Trophoblast cell (in vitro differentiated cells and primary cell): ENCODE measurements around the gene MYO7A.
A peak's percentile ranks its signal among the peaks of the same experiment; 100 is the strongest.

ENCODE experiments used
- DNase-seq, 2 donors: peaks; one replicate each; pipeline ENCODE4 v3.0.0-alpha.2; 2016
- H2AFZ ChIP-seq: 2 replicates; pipeline ENCODE4 v1.6.1; 2013; ENCODE audit warnings: low read length, moderate library complexity, mild to moderate bottlenecking; ENCODE audit not compliant: insufficient read depth, poor library complexity
- H2AK5ac ChIP-seq: 2 replicates; pipeline ENCODE4 v1.6.1; 2013; ENCODE audit warnings: mild to moderate bottlenecking, low read length
- H2BK120ac ChIP-seq: 2 replicates; pipeline ENCODE4 v1.6.1; 2013; ENCODE audit warnings: low read length, mild to moderate bottlenecking, moderate library complexity; ENCODE audit not compliant: insufficient read depth, poor library complexity
- H2BK12ac ChIP-seq: 2 replicates; pipeline ENCODE4 v1.6.1; 2013; ENCODE audit warnings: mild to moderate bottlenecking, low read length, moderate library complexity
- H2BK5ac ChIP-seq: 2 replicates; pipeline ENCODE4 v1.6.1; 2013; ENCODE audit warnings: low read length, low read depth, moderate library complexity, mild to moderate bottlenecking; ENCODE audit not compliant: poor library complexity
- H3K14ac ChIP-seq: 2 replicates; pipeline ENCODE4 v1.6.1; 2013; ENCODE audit warnings: mild to moderate bottlenecking, low read length
- H3K18ac ChIP-seq: 2 replicates; pipeline ENCODE4 v1.6.1; 2013; ENCODE audit warnings: mild to moderate bottlenecking, low read length
- H3K23ac ChIP-seq: 2 replicates; pipeline ENCODE4 v1.6.1; 2013; ENCODE audit warnings: low read length
- H3K27ac ChIP-seq: 2 replicates; pipeline ENCODE4 v1.5.1; 2013; ENCODE audit warnings: low read depth, mild to moderate bottlenecking, inconsistent platforms, low read length, moderate library complexity
- H3K27me3 ChIP-seq: 2 replicates; pipeline ENCODE4 v1.6.1; 2013; ENCODE audit warnings: inconsistent platforms, mild to moderate bottlenecking, low read length, moderate library complexity; ENCODE audit not compliant: insufficient read depth
- H3K36me3 ChIP-seq, 2 experiments: 1 replicate in 1 of 2; 2 replicates in 1 of 2; pipeline ENCODE4 v1.6.1; 2013; ENCODE audit warnings: low read length in 2 of 2, mild to moderate bottlenecking in 2 of 2, moderate library complexity in 1 of 2; ENCODE audit not compliant: insufficient read depth in 2 of 2, control insufficient read depth in 1 of 2
- H3K4ac ChIP-seq: 2 replicates; pipeline ENCODE4 v1.6.1; 2013; ENCODE audit warnings: low read depth, mild to moderate bottlenecking, low read length, moderate library complexity
- H3K4me1 ChIP-seq, 2 experiments: 1 replicate in 1 of 2; 2 replicates in 1 of 2; pipeline ENCODE4 v1.6.1; 2013; ENCODE audit warnings: low read length in 2 of 2, mild to moderate bottlenecking in 2 of 2, moderate library complexity in 1 of 2; ENCODE audit not compliant: insufficient read depth in 2 of 2, control insufficient read depth in 1 of 2
- H3K4me2 ChIP-seq: 2 replicates; pipeline ENCODE4 v1.6.1; 2013; ENCODE audit warnings: inconsistent platforms, mild to moderate bottlenecking, low read length, moderate library complexity
- H3K4me3 ChIP-seq: 2 replicates; pipeline ENCODE4 v1.5.1; 2013; ENCODE audit warnings: mild to moderate bottlenecking, low read depth, low read length, inconsistent platforms
- H3K79me1 ChIP-seq: one replicate; pipeline ENCODE4 v1.6.1; 2013; ENCODE audit warnings: low read length
- H3K79me2 ChIP-seq: 2 replicates; pipeline ENCODE4 v1.6.1; 2013; ENCODE audit warnings: low read length, mild to moderate bottlenecking; ENCODE audit not compliant: control insufficient read depth, insufficient read depth, poor library complexity
- H3K9ac ChIP-seq: 2 replicates; pipeline ENCODE4 v1.6.1; 2013; ENCODE audit warnings: mild to moderate bottlenecking, low read length
- H3K9me3 ChIP-seq: 2 replicates; pipeline ENCODE4 v1.6.1; 2013; ENCODE audit warnings: low read depth, mild to moderate bottlenecking, control low read depth, inconsistent platforms, low read length; ENCODE audit not compliant: insufficient read depth
- H4K12ac ChIP-seq: 2 replicates; pipeline ENCODE4 v1.6.1; 2013; ENCODE audit warnings: low read depth, mild to moderate bottlenecking, low read length, moderate library complexity
- H4K8ac ChIP-seq: 2 replicates; pipeline ENCODE4 v1.6.1; 2013; ENCODE audit warnings: low read depth, mild to moderate bottlenecking, low read length, moderate library complexity
- H4K91ac ChIP-seq: one replicate; pipeline ENCODE4 v1.6.1; 2013; ENCODE audit warnings: low read depth, mild to moderate bottlenecking, low read length, moderate library complexity
- WGBS: extraction: QIAGEN DNeasy Blood & Tissue Kit; methylation state at CpG from one replicate; pipeline ENCODE4 v1.1.7; 2013; ENCODE audit warnings: missing lambda C conversion rate; ENCODE audit not compliant: insufficient read length, insufficient coverage; ENCODE audit errors: extremely low coverage; 5-methylcytosine and 5-hydroxymethylcytosine counted together

MYO7A gene

DNA sequence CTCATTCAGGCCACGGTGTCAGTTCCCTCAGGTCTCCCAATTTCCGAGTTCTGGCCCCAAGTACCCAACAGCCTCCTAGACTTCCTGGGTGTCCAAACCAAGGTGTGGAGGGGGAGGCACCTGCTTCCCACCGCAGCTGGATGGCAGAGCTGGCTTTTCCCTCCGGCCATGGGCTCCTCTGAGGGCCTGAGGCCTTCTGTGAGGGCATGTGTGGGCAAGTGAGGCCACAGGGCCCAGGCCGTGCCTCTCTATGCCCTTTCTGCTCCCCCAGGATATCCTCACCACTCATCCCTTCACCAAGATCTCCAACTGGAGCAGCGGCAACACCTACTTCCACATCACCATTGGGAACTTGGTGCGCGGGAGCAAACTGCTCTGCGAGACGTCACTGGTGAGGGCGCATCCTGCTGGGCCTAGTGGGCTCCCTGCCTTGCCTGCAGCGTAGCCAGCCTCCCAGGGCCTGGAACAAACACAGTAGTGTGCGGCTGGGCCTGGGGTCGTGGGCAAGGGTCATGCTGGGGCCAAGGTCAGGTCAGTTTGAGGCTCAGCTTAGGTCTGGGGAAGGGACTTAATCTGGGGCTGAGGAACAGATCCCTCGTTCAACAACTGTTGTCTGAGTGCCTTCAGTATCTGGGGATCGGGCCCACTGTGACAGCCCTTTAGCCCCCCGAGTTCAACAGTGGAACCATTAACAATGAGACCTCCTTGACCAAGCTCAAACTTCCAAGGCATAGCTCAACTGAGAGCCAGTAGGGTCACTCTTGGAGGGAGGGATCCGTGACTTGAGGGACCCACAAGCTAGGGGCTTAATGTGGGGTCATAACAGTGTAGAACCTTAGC is 85.8 kb downstream of the MYO7A start:
- no peaks in the 10 kb centered on the region for H3K36me3 ChIP-seq
- no peak overlapping the region for H3K27ac ChIP-seq
- peaks cover 1% of the 10 kb centered on the region for H3K9me3 ChIP-seq
- H4K8ac ChIP-seq, result no peak overlapping the region
- H4K12ac ChIP-seq, result no peak overlapping the region
- H3K27me3 ChIP-seq, result no peaks in the 10 kb centered on the region
- H3K14ac ChIP-seq, result no peak overlapping the region
- H3K18ac ChIP-seq, result no peak overlapping the region
- no peak overlapping the region for H2AFZ ChIP-seq
- no peaks in the 10 kb centered on the region for H3K79me2 ChIP-seq
- H4K91ac ChIP-seq, result no peak overlapping the region
- DNase-seq, result no peak
- no peak overlapping the region for H2BK5ac ChIP-seq
- no peak overlapping the region for H2AK5ac ChIP-seq
- no peak overlapping the region for H3K9ac ChIP-seq
- no peak overlapping the region for H2BK120ac ChIP-seq
- no peaks in the 10 kb centered on the region for H3K79me1 ChIP-seq
- no peak overlapping the region for H3K23ac ChIP-seq
- H2BK12ac ChIP-seq, result no peak overlapping the region
- H3K4me1 ChIP-seq, result no peaks in the 10 kb centered on the region
- no peak overlapping the region for H3K4ac ChIP-seq
- H3K4me3 ChIP-seq, result no peak overlapping the region
- no peak overlapping the region for H3K4me2 ChIP-seq
- WGBS, result no CpG with 5 or more reads among the region's 18 CpGs

DNA sequence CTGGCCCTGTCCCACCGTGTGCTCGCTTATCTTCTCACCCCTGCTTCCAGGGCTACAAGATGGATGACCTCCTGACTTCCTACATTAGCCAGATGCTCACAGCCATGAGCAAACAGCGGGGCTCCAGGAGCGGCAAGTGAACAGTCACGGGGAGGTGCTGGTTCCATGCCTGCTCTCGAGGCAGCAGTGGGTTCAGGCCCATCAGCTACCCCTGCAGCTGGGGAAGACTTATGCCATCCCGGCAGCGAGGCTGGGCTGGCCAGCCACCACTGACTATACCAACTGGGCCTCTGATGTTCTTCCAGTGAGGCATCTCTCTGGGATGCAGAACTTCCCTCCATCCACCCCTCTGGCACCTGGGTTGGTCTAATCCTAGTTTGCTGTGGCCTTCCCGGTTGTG is 86.5 kb downstream of the MYO7A start:
- no peak overlapping the region for H3K23ac ChIP-seq
- H3K4me2 ChIP-seq, result no peak overlapping the region
- H4K91ac ChIP-seq, result no peak overlapping the region
- no peak overlapping the region for H3K27ac ChIP-seq
- no peak overlapping the region for H2BK12ac ChIP-seq
- H2AFZ ChIP-seq, result no peak overlapping the region
- no peaks in the 10 kb centered on the region for H3K79me1 ChIP-seq
- no peak overlapping the region for H3K14ac ChIP-seq
- no peaks in the 10 kb centered on the region for H3K27me3 ChIP-seq
- WGBS, result no CpG with 5 or more reads among the region's 9 CpGs
- H3K4ac ChIP-seq, result no peak overlapping the region
- peaks cover 1% of the 10 kb centered on the region for H3K9me3 ChIP-seq
- H4K12ac ChIP-seq, result no peak overlapping the region
- H2BK5ac ChIP-seq, result no peak overlapping the region
- H2AK5ac ChIP-seq, result no peak overlapping the region
- no peaks in the 10 kb centered on the region for H3K4me1 ChIP-seq
- no peak for DNase-seq
- no peak overlapping the region for H3K9ac ChIP-seq
- no peak overlapping the region for H2BK120ac ChIP-seq
- H4K8ac ChIP-seq, result no peak overlapping the region
- H3K4me3 ChIP-seq, result no peak overlapping the region
- no peak overlapping the region for H3K18ac ChIP-seq
- H3K79me2 ChIP-seq, result no peaks in the 10 kb centered on the region
- H3K36me3 ChIP-seq, result no peaks in the 10 kb centered on the region

- no peak overlapping the region for H3K18ac ChIP-seq
- WGBS, result no CpG with 5 or more reads among the region's 3 CpGs
- no peak overlapping the region for H4K8ac ChIP-seq
- peaks cover 1% of the 10 kb centered on the region for H3K9me3 ChIP-seq
- H3K4me2 ChIP-seq, result no peak overlapping the region
- H3K27ac ChIP-seq, result no peak overlapping the region
- no peaks in the 10 kb centered on the region for H3K79me2 ChIP-seq
- no peak overlapping the region for H4K91ac ChIP-seq
- H4K12ac ChIP-seq, result no peak overlapping the region
- H2AK5ac ChIP-seq, result no peak overlapping the region
- no peak overlapping the region for H3K4me3 ChIP-seq
- no peak overlapping the region for H2BK12ac ChIP-seq
- H2AFZ ChIP-seq, result no peak overlapping the region
- H3K9ac ChIP-seq, result no peak overlapping the region
- no peaks in the 10 kb centered on the region for H3K27me3 ChIP-seq
- no peaks in the 10 kb centered on the region for H3K36me3 ChIP-seq
- no peak overlapping the region for H2BK5ac ChIP-seq
- H3K23ac ChIP-seq, result no peak overlapping the region
- H3K4ac ChIP-seq, result no peak overlapping the region
- H3K4me1 ChIP-seq, result no peaks in the 10 kb centered on the region
- no peak overlapping the region for H2BK120ac ChIP-seq
- DNase-seq, result no peak
- H3K14ac ChIP-seq, result no peak overlapping the region
- H3K79me1 ChIP-seq, result no peaks in the 10 kb centered on the region
These were observed 87.1 kb downstream of the MYO7A start for GRCh38 chr11:77215106-77215505.

GRCh38 chr11:77217156-77217555 is 89.1 kb downstream of the MYO7A start:
- Histone ChIP-seq H3K4ac (no peak overlapping the region), H4K91ac (no peak overlapping the region), H4K12ac (no peak overlapping the region), H3K9ac (no peak overlapping the region), H3K9me3 (peaks cover 1% of the 10 kb centered on the region), H3K14ac (no peak overlapping the region), H3K79me2 (no peaks in the 10 kb centered on the region), H3K27ac (no peak overlapping the region), H2BK120ac (no peak overlapping the region), H3K4me3 (no peak overlapping the region), H4K8ac (no peak overlapping the region), H2BK12ac (no peak overlapping the region), H3K79me1 (no peaks in the 10 kb centered on the region), H3K27me3 (no peaks in the 10 kb centered on the region), H3K23ac (no peak overlapping the region), H3K18ac (no peak overlapping the region), H2AK5ac (no peak overlapping the region), H3K4me1 (no peaks in the 10 kb centered on the region), H3K4me2 (no peak overlapping the region), H2BK5ac (no peak overlapping the region), H3K36me3 (no peaks in the 10 kb centered on the region), H2AFZ (no peak overlapping the region)
- peak in 1 of 2 donors; percentile 16 for DNase-seq
- WGBS, result no CpG with 5 or more reads among the region's 2 CpGs
